HepG2 (cell line): Measurements from ENCODE around the gene AKAP9. TPM values are rescaled to one million over a fixed set of nuclear protein-coding genes. Genes with fewer than 3 reads are reported as not detected.

Source experiments
- ATAC-seq: fragments of 200-7000 bp; cut with Tn5 transposase; 3 replicates; pipeline ENCODE4 v1.9.1; 2020; ENCODE audit warnings: mild to moderate bottlenecking, moderate library complexity
- BruUV-seq: library from RNA; stranded (reverse); fragments of 400-500 nt; replicated peaks from 2 replicates; lab custom pipeline; 2021; lab: Mats Ljungman, UMichigan
- CTCF ChIA-PET: fragments of 300-600 bp; formaldehyde crosslinking; extraction: SDS; loops from one replicate; lab custom pipeline; 2021; ENCODE audit warnings: low total read pairs, inconsistent platforms, low intra/inter-chr PET ratio; lab: Yijun Ruan, JAX
- POLR2A ChIA-PET: fragments of 350-600 bp; sonication (Branson Sonifier 250); formaldehyde crosslinking; loops from one replicate; lab custom pipeline; 2020; ENCODE audit warnings: antibody characterized with exemption, inconsistent platforms; lab: Yijun Ruan, JAX
- DNase-seq: peaks from one replicate; pipeline ENCODE4 v3.0.0-alpha.2; 2015; ENCODE audit warnings: low spot score
- FAIRE-seq: peaks from 3 replicates; lab custom pipeline; 2011; peaks lifted over from hg19 to GRCh38; lab: Jason Lieb, UNC
- H2AFZ ChIP-seq: one replicate; pipeline ENCODE4 v1.6.1; 2011; ENCODE audit warnings: low read length, inconsistent platforms
- H3K27ac ChIP-seq: fragments of 300-600 bp; 3 replicates; pipeline ENCODE4 v1.8.0; 2011; ENCODE audit warnings: mixed run types, mild to moderate bottlenecking, mixed read lengths, low read length, inconsistent platforms; ENCODE audit not compliant: insufficient read depth; ENCODE audit errors: extremely low read length
- H3K27me3 ChIP-seq, 2 experiments: fragments of 200-600 bp in 1 of 2; 2 replicates in 1 of 2; 3 replicates in 1 of 2; pipeline versions ENCODE4 v1.6.0 to v1.8.0; 2011; ENCODE audit warnings: low read length in 2 of 2, mild to moderate bottlenecking in 2 of 2, moderate library complexity in 2 of 2, inconsistent platforms in 1 of 2; ENCODE audit not compliant: insufficient read depth in 2 of 2, control insufficient read depth in 1 of 2
- H3K36me3 ChIP-seq, 2 experiments: fragments of 200-600 bp in 1 of 2; replicated peaks in 1 of 2; 2 replicates in 1 of 2; 3 replicates in 1 of 2; pipeline versions ENCODE4 v1.5.1 to v1.8.0; 2011; ENCODE audit warnings: low read length in 2 of 2, inconsistent platforms in 1 of 2; ENCODE audit not compliant: insufficient read depth in 2 of 2, control insufficient read depth in 1 of 2
- H3K4me1 ChIP-seq: 2 replicates; pipeline ENCODE4 v1.5.1; 2012; ENCODE audit warnings: low read length, inconsistent platforms; ENCODE audit not compliant: insufficient read depth
- H3K4me2 ChIP-seq: 2 replicates; pipeline ENCODE4 v1.6.0; 2011; ENCODE audit warnings: low read depth, low read length, inconsistent platforms
- H3K4me3 ChIP-seq, 3 experiments: fragments of 200-600 bp in 1 of 3; sonication (generic), shearing (Covaris generic) in 1 of 3; replicated peaks in 1 of 3; 2 replicates each; pipeline ENCODE4 v1.5.1; 2011 to 2016; ENCODE audit warnings: low read length in 3 of 3, inconsistent platforms in 2 of 3, low read depth in 2 of 3, mild to moderate bottlenecking in 2 of 3, control low read depth in 1 of 3, mixed read lengths in 1 of 3; ENCODE audit not compliant: insufficient read depth in 1 of 3
- H3K79me2 ChIP-seq: one replicate; pipeline ENCODE4 v1.6.1; 2011; ENCODE audit warnings: low read length, inconsistent platforms; ENCODE audit not compliant: insufficient read depth
- H3K9ac ChIP-seq: 2 replicates; pipeline ENCODE4 v1.6.0; 2011; ENCODE audit warnings: mild to moderate bottlenecking, low read depth, low read length, inconsistent platforms; ENCODE audit not compliant: insufficient read depth
- H3K9me3 ChIP-seq: 2 replicates; pipeline ENCODE4 v1.5.1; 2012; ENCODE audit warnings: mild to moderate bottlenecking, low read length
- H4K20me1 ChIP-seq: 2 replicates; pipeline ENCODE4 v1.6.0; 2011; ENCODE audit warnings: inconsistent platforms, mild to moderate bottlenecking, low read length, moderate library complexity; ENCODE audit not compliant: insufficient read depth
- ARNT ChIP-seq: fragments of 450-650 bp; IDR thresholded peaks from 2 replicates; pipeline ENCODE4 v1.6.1; 2017
- CC2D1A ChIP-seq: sonication (generic); formaldehyde crosslinking; IDR thresholded peaks from 2 replicates; pipeline ENCODE4 v1.8.1; 2023; ENCODE audit warnings: mild to moderate bottlenecking, missing genetic modification reagents
- CCAR2 ChIP-seq: fragments of 200-400 bp; formaldehyde crosslinking; optimal IDR thresholded peaks from 2 replicates; pipeline ENCODE3; 2018; ENCODE audit warnings: low read depth, mild to moderate bottlenecking, low read length, moderate library complexity
- GZF1 ChIP-seq: sonication (generic); formaldehyde crosslinking; IDR thresholded peaks from 2 replicates; pipeline ENCODE4 v1.5.1; 2020; ENCODE audit warnings: mild to moderate bottlenecking, missing genetic modification reagents
- HDAC6 ChIP-seq: fragments of 200-600 bp; sonication (generic); IDR thresholded peaks from 2 replicates; pipeline ENCODE4 v1.7.0; 2017; ENCODE audit warnings: mild to moderate bottlenecking, antibody characterized with exemption, low read length, low read depth
- MIXL1 ChIP-seq: IDR thresholded peaks from 2 replicates; pipeline ENCODE4 v1.6.1; 2016
- PHF21A ChIP-seq: sonication (generic); formaldehyde crosslinking; IDR thresholded peaks from 2 replicates; pipeline ENCODE4 v1.5.0; 2020; ENCODE audit warnings: mild to moderate bottlenecking, missing genetic modification reagents
- ZFP37 ChIP-seq: sonication (generic); formaldehyde crosslinking; IDR thresholded peaks from 2 replicates; pipeline ENCODE4 v1.4.0; 2020; ENCODE audit warnings: missing genetic modification reagents, borderline replicate concordance
- ZHX1 ChIP-seq: sonication (generic); formaldehyde crosslinking; IDR thresholded peaks from 2 replicates; pipeline ENCODE4 v1.8.1; 2022; ENCODE audit warnings: low read depth, mild to moderate bottlenecking, missing genetic modification reagents
- ZNF121 ChIP-seq: sonication (generic); formaldehyde crosslinking; IDR thresholded peaks from 2 replicates; pipeline ENCODE4 v1.5.0; 2020; ENCODE audit warnings: mild to moderate bottlenecking, missing genetic modification reagents
- ZNF280D ChIP-seq: sonication (generic); formaldehyde crosslinking; IDR thresholded peaks from 2 replicates; pipeline ENCODE4 v1.5.1; 2020; ENCODE audit warnings: mild to moderate bottlenecking, missing genetic modification reagents
- ZNF576 ChIP-seq: sonication (generic); formaldehyde crosslinking; IDR thresholded peaks from 2 replicates; pipeline ENCODE4 v1.4.0; 2020; ENCODE audit warnings: mild to moderate bottlenecking, missing genetic modification reagents
- ZNF615 ChIP-seq: sonication (generic); formaldehyde crosslinking; IDR thresholded peaks from 2 replicates; pipeline ENCODE4 v1.5.0; 2020; ENCODE audit warnings: mild to moderate bottlenecking, missing genetic modification reagents, borderline replicate concordance
- ZNF775 ChIP-seq: sonication (generic); formaldehyde crosslinking; IDR thresholded peaks from 2 replicates; pipeline ENCODE4 v1.4.0; 2020; ENCODE audit warnings: missing genetic modification reagents, mild to moderate bottlenecking, moderate library complexity, borderline replicate concordance
- WGBS: methylation state at CpG from one replicate; pipeline ENCODE4 v1.1.6; 2017; ENCODE audit warnings: low lambda C conversion rate; 5-methylcytosine and 5-hydroxymethylcytosine counted together
- in situ Hi-C: cut with HindIII; loops from 2 replicates; pipeline ENCODE4 v1.10.0; 2017; ENCODE audit warnings: low pct_unique_long_range_greater_than_20kb; ENCODE audit not compliant: extremely low pct_ligation_motif_present
- intact Hi-C: fragments of 100-400 bp; cut with micrococcal nuclease; formaldehyde crosslinking; loops from one replicate; pipeline ENCODE4 v1.10.0; 2022; ENCODE audit not compliant: unreplicated experiment
- polyA plus RNA-seq, 8 experiments: library from polyadenylated mRNA; depleted of rRNA in 3 of 8; stranded (reverse) in 7 of 8; unstranded in 1 of 8; fragments of >200 nt; fragmentation: Illumina TruSeq in 4 of 8; extraction: Trizol in 4 of 8; gene quantifications; 2 replicates each; pipeline versions ENCODE4 v1.2.1 to v1.2.3, GENCODE V29; 2011 to 2016; ENCODE audit warnings: low read depth in 4 of 8, missing spikeins in 1 of 8, mixed read lengths in 1 of 8; ENCODE audit not compliant: insufficient read depth in 1 of 8
- total RNA-seq, 5 experiments: library from RNA; depleted of rRNA; stranded (reverse); fragments of >200 nt; fragmentation: Illumina TruSeq; extraction: Trizol; gene quantifications; 2 replicates each; pipeline ENCODE4 v1.2.3, GENCODE V29; 2016; ENCODE audit warnings: low read depth in 1 of 5

AKAP9 gene
- total and polyA plus RNA-seq, 2 of the 13 experiments (the other 11 are each of a cell fraction or from before 2014, with no cell fraction given) = 27.6 to 33.1 TPM

- in situ Hi-C loops = no loop called here
- peaks cover 74% of the 10 kb centered on the region for H3K79me2 ChIP-seq
- POLR2A ChIA-PET = no interaction called here
Measured at GRCh38 chr7:92131764-92132330, 191.2 kb downstream of the AKAP9 start.

DNA sequence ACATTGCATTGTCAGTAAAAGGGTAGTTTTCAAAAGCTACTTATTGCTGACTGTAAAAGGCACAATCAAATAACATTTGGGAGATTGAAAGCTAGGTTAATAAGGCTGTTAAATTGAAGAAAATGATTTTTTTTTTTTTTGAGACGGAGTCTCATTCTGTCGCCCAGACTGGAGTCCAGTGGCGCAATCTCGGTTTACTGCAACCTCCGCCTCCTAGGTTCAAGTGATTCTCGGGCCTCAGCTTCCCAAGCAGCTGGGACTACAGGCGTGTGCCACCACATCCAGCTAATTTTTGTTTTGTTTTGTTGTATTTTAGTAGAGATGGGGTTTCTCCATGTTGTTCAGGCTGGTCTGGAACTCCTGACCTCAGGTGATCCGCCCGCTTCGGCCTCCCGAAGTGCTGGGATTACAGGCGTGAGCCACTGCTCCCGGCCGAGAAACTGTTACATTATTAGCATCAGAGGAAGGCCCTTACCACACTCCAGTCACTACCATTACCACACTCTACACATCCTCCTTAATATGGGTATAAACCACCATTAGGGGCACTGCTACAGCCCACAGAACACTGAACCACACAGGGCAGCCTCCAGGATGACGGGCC is 192.6 kb downstream of the AKAP9 start:
- intact Hi-C loops = loop anchor here (5.0 kb wide), 2 partner anchors 251 to 314 kb away; partner anchors contain the start of genes GATAD1 and MTERF1
- Histone ChIP-seq H3K4me2 (peak overlapping the region; percentile 98), H4K20me1 (peaks cover 47% of the 10 kb centered on the region), H3K36me3 (peaks cover 6 to 33% of the 10 kb centered on the region in 2 experiments), H3K9me3 (no peaks in the 10 kb centered on the region), H3K27me3 (no peaks in the 10 kb centered on the region; a peak in 1 of 5 replicates), H3K9ac (peak overlapping the region; percentile 94), H2AFZ (no peak overlapping the region), H3K4me1 (peaks cover 43% of the 10 kb centered on the region), H3K4me3 (peak overlapping the region; percentile 95 to 100 (median 98)), H3K79me2 (peaks cover 62% of the 10 kb centered on the region), H3K27ac (peak overlapping the region; percentile 98)
- ATAC-seq (peak; percentile 47), FAIRE-seq (no peak), DNase-seq (no peak)
- BruUV-seq = no TSS peak
- ChIA-PET POLR2A (no interaction called here), CTCF (interaction anchor here (0.8 kb wide), 1 partner anchor 46 kb away, joined by 4 read pairs; the partner anchor contains the start of gene LRRD1)
- in situ Hi-C loops = no loop called here
- WGBS = 1% methylated on average over 15 of the region's 15 CpGs
- TF ChIP-seq MIXL1 (CRISPR knock-in tag) (no peak), ZNF121 (no peak), ZNF280D (no peak), ZNF576 (CRISPR knock-in tag) (no peak), ZHX1 (CRISPR knock-in tag) (no peak), CCAR2 (no peak)

More at GRCh38 chr7:92131764-92132330, 191.2 kb downstream of the AKAP9 start:
- Histone ChIP-seq H4K20me1 (peaks cover 50% of the 10 kb centered on the region), H2AFZ (no peak overlapping the region), H3K4me1 (peaks cover 38% of the 10 kb centered on the region), H3K36me3 (peaks cover 6 to 45% of the 10 kb centered on the region in 2 experiments), H3K4me3 (peak overlapping the region in 2 of 3 experiments; percentile 95 to 100; a peak in 3 of 6 replicates), H3K27ac (no peak overlapping the region), H3K27me3 (no peaks in the 10 kb centered on the region; a peak in 1 of 5 replicates), H3K4me2 (peak overlapping the region; percentile 98), H3K9me3 (no peaks in the 10 kb centered on the region), H3K9ac (peak overlapping the region; percentile 94; the same call in 1 of the 2 replicates)
- intact Hi-C loops = loop anchor here (5.0 kb wide), 2 partner anchors 250 to 315 kb away; partner anchors contain the start of genes GATAD1 and MTERF1
- ATAC-seq (no peak), FAIRE-seq (no peak), DNase-seq (no peak)
- BruUV-seq = no TSS peak
- TF ChIP-seq HDAC6 = no peak
- TF ChIP-seq ARNT = no peak
- no peak for TF ChIP-seq ZFP37
- no peak for TF ChIP-seq CC2D1A (CRISPR knock-in tag)
- no peak for TF ChIP-seq ZNF615 (CRISPR knock-in tag)
- no peak for TF ChIP-seq GZF1 (CRISPR knock-in tag)
- TF ChIP-seq ZNF775 (CRISPR knock-in tag) = no peak
- no peak for TF ChIP-seq PHF21A (CRISPR knock-in tag)
- CTCF ChIA-PET = no interaction called here
- WGBS = 70% methylated on average over 4 of the region's 4 CpGs
